Activated T-helper 17 cell treated with anti-CD3 and anti-CD28 coated beads, Interleukin-2, amount 50 U/mL, for 72 hours (primary cell): ENCODE results near the gene TEX36. TPM values are rescaled to one million over a fixed set of nuclear protein-coding genes. Genes with fewer than 3 reads are reported as not detected.
"Not testable (repeated sequence)": the region's sequence is repeated elsewhere in the genome, so short reads cannot be mapped to it uniquely, and the experiment has no call there.

ENCODE experiments used
- ATAC-seq: fragments of 150-1000 bp; cut with Tn5 transposase; replicated peaks from 2 replicates; pipeline ENCODE4 v1.10.0; 2021; ENCODE audit warnings: mild to moderate bottlenecking, moderate library complexity
- H3K27ac Mint-ChIP-seq: one replicate; pipeline ENCODE4 v1.8.0; 2022; ENCODE audit warnings: mixed read lengths
- H3K27me3 Mint-ChIP-seq: one replicate; pipeline ENCODE4 v1.8.0; 2022; ENCODE audit warnings: mixed read lengths
- H3K36me3 Mint-ChIP-seq: one replicate; pipeline ENCODE4 v1.8.0; 2022; ENCODE audit warnings: low read depth, mild to moderate bottlenecking, mixed read lengths
- H3K4me1 Mint-ChIP-seq: one replicate; pipeline ENCODE4 v1.8.0; 2022; ENCODE audit warnings: mixed read lengths
- H3K4me3 Mint-ChIP-seq: one replicate; pipeline ENCODE4 v1.8.0; 2022; ENCODE audit warnings: mild to moderate bottlenecking, mixed read lengths
- H3K9me3 Mint-ChIP-seq: one replicate; pipeline ENCODE4 v1.8.0; 2022; ENCODE audit warnings: mixed read lengths
- total RNA-seq, 2 donors: library from RNA; stranded (reverse); gene quantifications; one replicate each; pipeline ENCODE4 v1.2.3, GENCODE V29; 2022

Gene TEX36
- total RNA-seq, 2 donors from 2014 or later: not detected

- H3K4me3 Mint-ChIP-seq: no peak overlapping the region
- no peaks in the 10 kb centered on the region for H3K4me1 Mint-ChIP-seq
- ATAC-seq: no peak
- H3K27ac Mint-ChIP-seq: no peak overlapping the region
- peaks cover 16% of the 10 kb centered on the region for H3K27me3 Mint-ChIP-seq
- H3K36me3 Mint-ChIP-seq: no peaks in the 10 kb centered on the region
- no peaks in the 10 kb centered on the region for H3K9me3 Mint-ChIP-seq
Observed at GRCh38 chr10:125662584-125662983, 20.4 kb downstream of the TEX36 start.

GRCh38 chr10:125661941-125662515 lies 20.9 kb downstream of the TEX36 start:
- Mint-ChIP-seq H3K36me3 (no peaks in the 10 kb centered on the region), H3K27ac (no peak overlapping the region), H3K4me1 (no peaks in the 10 kb centered on the region), H3K27me3 (peaks cover 22% of the 10 kb centered on the region), H3K4me3 (no peak overlapping the region), H3K9me3 (no peaks in the 10 kb centered on the region)
- no peak for ATAC-seq

GRCh38 chr10:125661431-125661940 lies 21.5 kb downstream of the TEX36 start:
- Mint-ChIP-seq H3K4me3 (no peak overlapping the region), H3K4me1 (no peaks in the 10 kb centered on the region), H3K27me3 (peaks cover 25% of the 10 kb centered on the region), H3K27ac (no peak overlapping the region), H3K36me3 (no peaks in the 10 kb centered on the region), H3K9me3 (no peaks in the 10 kb centered on the region)
- no peak for ATAC-seq

GRCh38 chr10:125659071-125659470 lies 23.9 kb downstream of the TEX36 start:
- ATAC-seq: no peak
- H3K27ac Mint-ChIP-seq: no peak overlapping the region
- no peak overlapping the region for H3K4me3 Mint-ChIP-seq
- H3K36me3 Mint-ChIP-seq: no peaks in the 10 kb centered on the region
- H3K9me3 Mint-ChIP-seq: no peaks in the 10 kb centered on the region
- H3K27me3 Mint-ChIP-seq: peaks cover 19% of the 10 kb centered on the region
- H3K4me1 Mint-ChIP-seq: no peaks in the 10 kb centered on the region

GRCh38 chr10:125656523-125656922 lies 26.4 kb downstream of the TEX36 start:
- no peaks in the 10 kb centered on the region for H3K9me3 Mint-ChIP-seq
- no peak overlapping the region for H3K4me3 Mint-ChIP-seq

GRCh38 chr10:125653113-125653512 lies 29.9 kb downstream of the TEX36 start:
- H3K27ac Mint-ChIP-seq, H3K36me3 Mint-ChIP-seq, ATAC-seq, H3K4me3 Mint-ChIP-seq, H3K9me3 Mint-ChIP-seq, H3K4me1 Mint-ChIP-seq: not testable (repeated sequence)
- H3K27me3 Mint-ChIP-seq: peaks cover 16% of the 10 kb centered on the region

More at GRCh38 chr10:125656523-125656922, 26.4 kb downstream of the TEX36 start:
- Mint-ChIP-seq H3K4me1 (no peaks in the 10 kb centered on the region), H3K27ac (no peak overlapping the region), H3K27me3 (peaks cover 19% of the 10 kb centered on the region), H3K36me3 (no peaks in the 10 kb centered on the region)
- no peak for ATAC-seq

- Mint-ChIP-seq H3K4me3 (no peak overlapping the region), H3K27ac (no peak overlapping the region), H3K4me1 (no peaks in the 10 kb centered on the region), H3K27me3 (peaks cover 24% of the 10 kb centered on the region), H3K9me3 (peaks cover 4% of the 10 kb centered on the region), H3K36me3 (no peaks in the 10 kb centered on the region)
- no peak for ATAC-seq
Observed at GRCh38 chr10:125646311-125646710, 36.7 kb downstream of the TEX36 start.

- Mint-ChIP-seq H3K36me3 (no peaks in the 10 kb centered on the region), H3K4me1 (no peaks in the 10 kb centered on the region), H3K27ac (no peak overlapping the region), H3K4me3 (no peak overlapping the region), H3K27me3 (peaks cover 38% of the 10 kb centered on the region), H3K9me3 (no peaks in the 10 kb centered on the region)
- no peak for ATAC-seq
Observed at GRCh38 chr10:125641398-125641797, 41.6 kb downstream of the TEX36 start.

- Mint-ChIP-seq H3K4me3 (no peak overlapping the region), H3K27me3 (peaks cover 38% of the 10 kb centered on the region), H3K36me3 (no peaks in the 10 kb centered on the region)
Observed at GRCh38 chr10:125640653-125641052, 42.3 kb downstream of the TEX36 start.

GRCh38 chr10:125639846-125640245 lies 43.1 kb downstream of the TEX36 start:
- Mint-ChIP-seq H3K36me3 (no peaks in the 10 kb centered on the region), H3K4me3 (no peak overlapping the region), H3K9me3 (no peaks in the 10 kb centered on the region), H3K27me3 (peaks cover 37% of the 10 kb centered on the region), H3K4me1 (no peaks in the 10 kb centered on the region), H3K27ac (no peak overlapping the region)
- ATAC-seq: no peak

More at GRCh38 chr10:125640653-125641052, 42.3 kb downstream of the TEX36 start:
- Mint-ChIP-seq H3K9me3 (no peaks in the 10 kb centered on the region), H3K27ac (no peak overlapping the region), H3K4me1 (no peaks in the 10 kb centered on the region)
- no peak for ATAC-seq

GRCh38 chr10:125638555-125638954 lies 44.4 kb downstream of the TEX36 start:
- ATAC-seq: no peak
- no peaks in the 10 kb centered on the region for H3K4me1 Mint-ChIP-seq
- H3K27me3 Mint-ChIP-seq: peaks cover 31% of the 10 kb centered on the region
- no peaks in the 10 kb centered on the region for H3K9me3 Mint-ChIP-seq
- no peak overlapping the region for H3K27ac Mint-ChIP-seq
- no peaks in the 10 kb centered on the region for H3K36me3 Mint-ChIP-seq
- H3K4me3 Mint-ChIP-seq: no peak overlapping the region

- H3K36me3 Mint-ChIP-seq: no peaks in the 10 kb centered on the region
- ATAC-seq: no peak
- H3K9me3 Mint-ChIP-seq: no peaks in the 10 kb centered on the region
- H3K4me3 Mint-ChIP-seq: no peak overlapping the region
- no peaks in the 10 kb centered on the region for H3K4me1 Mint-ChIP-seq
- peaks cover 26% of the 10 kb centered on the region for H3K27me3 Mint-ChIP-seq
- H3K27ac Mint-ChIP-seq: no peak overlapping the region
Observed at GRCh38 chr10:125637496-125637895, 45.5 kb downstream of the TEX36 start.

- H3K36me3 Mint-ChIP-seq: no peaks in the 10 kb centered on the region
- H3K9me3 Mint-ChIP-seq: no peaks in the 10 kb centered on the region
- H3K27ac Mint-ChIP-seq: no peak overlapping the region
- H3K4me1 Mint-ChIP-seq: no peaks in the 10 kb centered on the region
- no peak for ATAC-seq
- H3K4me3 Mint-ChIP-seq: no peak overlapping the region
- peaks cover 21% of the 10 kb centered on the region for H3K27me3 Mint-ChIP-seq
Observed at GRCh38 chr10:125634606-125635005, 48.4 kb downstream of the TEX36 start.

GRCh38 chr10:125633517-125633999 lies 49.4 kb downstream of the TEX36 start:
- H3K4me3 Mint-ChIP-seq: no peak overlapping the region
- no peaks in the 10 kb centered on the region for H3K9me3 Mint-ChIP-seq
- H3K4me1 Mint-ChIP-seq: no peaks in the 10 kb centered on the region
- H3K27me3 Mint-ChIP-seq: peaks cover 21% of the 10 kb centered on the region
- no peak for ATAC-seq
- no peaks in the 10 kb centered on the region for H3K36me3 Mint-ChIP-seq
- H3K27ac Mint-ChIP-seq: no peak overlapping the region

- no peak for ATAC-seq
- peaks cover 14% of the 10 kb centered on the region for H3K27me3 Mint-ChIP-seq
- H3K27ac Mint-ChIP-seq: no peak overlapping the region
- no peak overlapping the region for H3K4me3 Mint-ChIP-seq
- no peaks in the 10 kb centered on the region for H3K36me3 Mint-ChIP-seq
- H3K4me1 Mint-ChIP-seq: no peaks in the 10 kb centered on the region
- H3K9me3 Mint-ChIP-seq: no peaks in the 10 kb centered on the region
Observed at GRCh38 chr10:125631806-125632205, 51.2 kb downstream of the TEX36 start.
